Upper lobe of left lung (tissue), 4 donors: ENCODE results near the gene NMNAT1.
A peak's percentile ranks its signal among the peaks of the same experiment; 100 is the strongest.

Source experiments
- CTCF ChIP-seq, 6 experiments: fragments of 450-650 bp in 4 of 6; fragments of 200-600 bp in 2 of 6; sonication (generic) in 2 of 6; IDR thresholded peaks; one replicate each; pipeline ENCODE4 v1.5.1; 2016 to 2019; ENCODE audit warnings: antibody characterized with exemption in 6 of 6
- POLR2AphosphoS5 ChIP-seq, 2 donors: sonication (generic); formaldehyde crosslinking; IDR thresholded peaks; one replicate each; pipeline ENCODE4 v1.5.1; 2017; ENCODE audit warnings: antibody characterized with exemption in 2 of 2

DNA sequence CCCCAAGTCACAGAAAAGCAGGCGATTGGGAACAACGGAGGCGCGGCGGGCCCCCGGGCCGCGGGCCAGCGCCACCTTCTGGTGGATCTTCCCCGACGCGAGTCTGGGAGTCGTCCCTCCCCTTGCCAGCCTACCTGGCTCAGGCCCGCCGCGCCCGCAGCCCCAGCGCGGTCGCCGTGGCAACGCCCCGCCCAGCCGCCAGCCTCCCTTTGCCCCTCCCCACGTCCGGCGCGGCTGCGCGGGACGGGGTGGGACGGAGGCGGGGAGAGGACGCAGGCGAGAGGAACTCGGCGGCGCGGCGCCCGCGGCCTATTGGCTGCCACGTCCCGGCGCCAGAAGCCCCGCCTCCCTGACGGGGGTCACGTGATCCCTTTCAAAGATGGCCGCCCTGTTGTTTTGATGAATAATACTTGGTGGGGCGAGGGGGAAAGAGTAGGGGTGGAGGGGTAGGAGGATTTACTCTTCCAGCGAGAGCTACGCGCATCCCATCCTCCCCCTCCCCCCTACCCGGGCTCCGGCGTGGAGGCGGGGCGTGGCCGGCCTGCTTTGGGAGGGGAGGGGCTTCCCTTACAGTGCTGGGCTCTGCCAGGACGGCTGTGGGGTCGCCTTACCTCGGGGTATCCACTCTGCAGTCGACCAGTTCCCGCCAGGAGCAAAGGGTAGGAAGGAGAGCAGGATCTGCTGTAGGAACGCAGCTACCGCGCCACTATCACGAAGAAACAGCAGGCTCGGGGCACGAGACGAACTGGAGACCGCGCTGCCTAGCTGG, 89.5 kb downstream of the NMNAT1 start, which contains the start of gene UBE4B:
- TF ChIP-seq CTCF (IDR thresholded peaks at IDR 0.05), result peak; percentile 61 to 97 (median 94)
- peak in 1 of 2 donors; percentile 43 for TF ChIP-seq POLR2AphosphoS5 (IDR thresholded peaks at IDR 0.05)
